ENCODE measurements around the gene STRBP.
A peak's percentile ranks its signal among the peaks of the same experiment; 100 is the strongest.
"Not testable (repeated sequence)": the region's sequence is repeated elsewhere in the genome, so short reads cannot be mapped to it uniquely, and the experiment has no call there.

Gene STRBP

GRCh38 chr9:123268465-123269259 is at the start of gene STRBP:
Gene STRBP, minus strand, starts transcription at chr9:123268586. Its CDS starts 84,452 bp downstream, at chr9:123184134.
- DNase-seq (ENCODE audit: low read depth) = peak; percentile 20

DNA sequence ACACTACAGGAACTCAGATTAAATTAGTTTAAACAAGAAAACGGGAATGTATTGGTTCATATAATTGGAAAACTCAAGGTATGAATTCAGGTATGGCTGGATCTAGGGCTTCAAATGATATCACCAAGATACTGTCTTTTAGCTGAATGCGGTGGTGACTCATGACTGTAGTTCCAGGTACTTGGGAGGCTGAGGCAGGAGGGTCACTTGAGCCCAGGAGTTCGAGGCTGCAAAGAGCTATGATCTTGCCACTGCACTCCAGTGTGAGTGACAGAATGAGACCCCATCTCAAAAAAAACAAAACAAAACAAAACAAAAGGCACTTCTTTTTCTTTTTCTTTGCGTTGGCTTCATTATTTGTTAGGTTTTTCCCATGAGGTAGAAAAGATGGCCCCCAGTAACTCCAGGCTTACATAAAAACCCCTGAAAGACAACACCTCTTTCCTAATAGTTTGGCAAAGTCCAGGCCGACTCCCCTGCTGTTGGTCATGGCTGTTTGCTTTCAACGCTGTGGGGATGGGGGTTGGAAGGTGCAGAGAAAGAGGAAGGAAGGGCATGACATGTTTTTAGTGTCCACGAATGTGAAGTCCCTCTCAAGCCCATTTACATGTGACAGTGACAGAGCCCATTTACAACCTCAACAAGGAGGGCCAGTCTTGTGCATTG is 47.8 kb upstream of the STRBP start:
- no peak for DNase-seq (ENCODE audit: low read depth)

DNA sequence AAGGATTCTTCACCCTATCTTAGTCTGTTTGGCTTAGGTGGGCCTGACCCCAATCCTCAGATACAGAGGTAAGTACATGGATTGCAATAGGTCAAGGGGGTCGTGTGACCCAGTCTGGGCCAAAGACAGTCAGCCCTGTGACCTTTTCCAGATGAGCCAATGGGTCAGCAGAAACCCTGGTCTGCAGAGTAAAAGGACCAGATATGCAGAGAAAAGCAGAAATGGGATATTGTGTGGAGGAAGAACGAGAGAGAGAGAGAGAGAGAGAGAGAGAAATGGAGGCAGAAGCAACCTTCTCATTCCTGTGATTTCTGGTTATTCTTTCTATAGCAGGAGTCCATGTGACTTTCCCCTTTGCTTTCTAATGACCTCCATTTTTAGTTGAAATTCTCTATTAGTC is 47.2 kb upstream of the STRBP start:
- DNase-seq (ENCODE audit: low read depth) = no peak

GRCh38 chr9:123314617-123315016 is 46.2 kb upstream of the STRBP start:
- DNase-seq (ENCODE audit: low read depth) = no peak

- DNase-seq (ENCODE audit: low read depth) = no peak
Observed at GRCh38 chr9:123312306-123312877, 44.0 kb upstream of the STRBP start.

DNA sequence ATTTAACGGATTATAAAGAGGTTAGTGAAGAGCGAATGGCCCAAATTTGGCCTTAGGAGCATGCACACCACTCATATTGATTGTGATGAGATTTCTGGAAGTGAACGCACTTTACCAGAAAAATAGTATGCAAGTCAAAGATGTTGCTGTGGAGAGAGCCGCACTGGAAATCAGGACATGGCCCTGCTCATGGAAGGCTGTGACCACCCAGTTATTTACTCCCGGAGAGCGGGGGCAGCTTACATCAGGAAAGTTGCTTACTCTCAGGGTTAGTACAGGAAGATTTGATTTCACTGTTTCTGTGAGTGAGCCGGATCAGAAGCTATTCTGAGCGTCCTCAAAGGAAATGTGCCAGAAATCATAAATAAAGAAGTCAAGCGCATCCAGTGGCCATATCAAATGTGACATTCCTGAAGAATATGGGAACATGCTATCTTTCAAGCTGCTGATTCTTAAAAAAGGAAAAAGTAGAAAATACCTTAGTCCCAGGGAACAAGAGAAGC is 42.9 kb upstream of the STRBP start:
- DNase-seq (ENCODE audit: low read depth) = no peak

- DNase-seq (ENCODE audit: low read depth) = no peak
Observed at GRCh38 chr9:123310551-123311249, 42.3 kb upstream of the STRBP start.

DNA sequence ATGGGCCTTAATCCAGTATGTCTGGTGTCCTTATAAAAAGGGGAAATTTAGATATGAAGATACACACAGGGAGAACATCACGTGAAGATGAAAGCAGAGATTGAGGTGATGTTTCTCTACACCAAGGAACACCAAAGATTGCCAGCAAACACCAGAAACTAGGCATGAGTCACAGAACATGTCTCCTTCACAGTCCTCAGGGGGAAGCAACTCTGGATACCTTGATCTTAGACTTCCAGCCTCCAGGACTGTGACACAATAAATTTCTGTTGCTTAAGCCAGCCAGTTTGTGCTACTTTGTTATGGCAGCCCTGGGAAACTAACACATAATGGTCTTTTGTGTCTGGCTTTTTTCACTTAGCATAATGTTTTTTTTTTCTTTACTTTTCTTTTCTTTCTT is 41.2 kb upstream of the STRBP start:
- DNase-seq (ENCODE audit: low read depth) = no peak

DNA sequence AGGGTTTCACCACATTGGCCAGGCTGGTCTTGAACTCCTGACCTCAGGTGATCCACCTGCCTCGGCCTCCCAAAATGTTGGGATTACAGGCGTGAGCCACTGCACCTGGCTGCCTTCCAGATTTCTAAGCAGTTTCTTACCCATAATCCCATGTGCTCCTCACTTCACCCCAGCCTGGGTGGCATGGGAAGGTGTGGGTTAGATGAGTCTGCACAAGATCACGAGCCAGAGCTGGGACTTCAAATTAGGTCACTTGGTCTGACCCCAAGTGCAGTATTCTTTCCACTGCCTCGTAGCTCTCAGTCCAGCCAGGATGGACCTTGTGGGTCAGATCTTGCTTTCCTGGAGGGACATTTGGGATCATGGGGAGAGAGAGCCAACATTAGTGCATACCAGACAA is 37.5 kb upstream of the STRBP start:
- DNase-seq (ENCODE audit: low read depth) = no peak

GRCh38 chr9:123304340-123304691 is 35.9 kb upstream of the STRBP start:
- no peak for DNase-seq (ENCODE audit: low read depth)

DNA sequence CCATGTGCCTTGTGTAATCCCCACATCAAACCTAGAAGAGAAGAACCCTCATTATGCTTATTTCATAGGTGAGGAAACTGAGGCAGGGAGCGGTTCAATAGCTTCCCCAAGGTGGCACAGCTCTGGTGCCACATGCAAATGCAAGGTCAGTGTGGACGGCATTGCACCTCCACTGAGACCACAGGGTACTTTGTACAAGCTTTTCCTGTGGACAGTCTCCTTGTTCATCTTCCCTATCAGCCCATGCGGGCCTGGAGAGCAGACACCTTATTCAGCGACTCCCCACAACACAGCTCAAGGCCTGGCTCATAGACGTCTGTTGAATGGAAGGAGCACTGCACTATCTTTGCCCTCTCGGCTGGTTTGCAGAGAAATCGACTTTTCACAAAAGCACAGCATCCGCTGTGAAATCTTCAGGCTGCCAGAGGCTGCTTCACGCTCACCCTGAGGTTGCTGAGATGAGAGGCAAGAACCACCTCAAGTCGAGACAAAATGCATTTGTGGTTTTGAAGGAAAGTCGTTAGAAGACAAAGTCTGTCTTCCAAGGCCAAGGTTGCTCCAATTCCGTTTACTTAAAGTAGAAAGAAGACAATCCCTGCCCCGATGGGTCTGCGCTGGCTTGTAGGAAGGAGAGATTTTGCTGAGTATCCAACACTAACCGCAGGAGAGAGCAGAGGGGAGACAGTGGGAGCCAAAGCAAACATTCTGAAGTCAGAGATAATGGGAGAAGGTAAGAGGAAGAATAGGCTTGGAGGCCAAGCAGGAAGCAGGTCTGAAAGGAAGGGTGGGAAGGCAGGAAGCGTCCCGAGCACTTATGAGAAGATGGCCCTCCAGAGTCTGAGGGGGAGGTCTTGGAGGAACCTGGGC is 34.2 kb upstream of the STRBP start:
- no peak for DNase-seq (ENCODE audit: low read depth)

DNA sequence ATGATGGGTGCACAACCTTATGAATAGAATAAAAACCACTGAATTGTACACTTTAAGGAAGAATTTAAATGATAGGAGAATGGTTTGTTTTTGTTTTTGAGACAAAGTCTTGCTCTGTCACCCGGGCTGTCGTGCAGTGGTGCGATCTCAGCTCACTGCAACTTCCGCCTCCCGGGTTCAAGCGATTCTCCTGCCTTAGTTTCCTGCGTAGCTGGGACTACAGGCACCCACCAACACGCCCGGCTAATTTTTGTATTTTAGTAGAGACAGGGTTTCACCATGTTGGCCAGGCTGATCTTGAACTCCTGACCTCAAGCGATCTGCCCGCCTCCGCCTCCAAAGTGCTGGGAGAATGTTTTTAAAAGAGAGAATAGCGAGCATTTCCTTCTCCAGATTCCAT is 33.5 kb upstream of the STRBP start:
- DNase-seq (ENCODE audit: low read depth) = not testable (repeated sequence)

DNA sequence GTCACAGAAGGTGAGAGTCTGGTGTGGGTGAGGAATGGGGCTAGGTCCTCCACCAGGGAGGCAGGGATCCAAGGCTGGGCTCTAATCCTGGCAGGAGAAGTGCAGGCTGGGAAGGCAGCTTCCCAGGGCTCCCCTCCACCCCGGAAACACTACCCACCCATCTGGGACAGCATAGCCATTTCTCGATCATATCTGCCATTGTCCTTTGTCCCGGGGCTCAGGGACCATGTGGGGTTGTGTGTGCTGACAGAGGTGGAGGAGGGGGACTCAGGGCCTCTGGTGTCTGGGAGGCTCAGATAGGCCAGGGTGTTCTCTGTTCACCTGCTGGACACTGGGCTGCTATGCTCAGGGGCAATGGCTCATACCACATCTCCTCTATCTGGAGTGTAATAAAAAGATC is 32.2 kb upstream of the STRBP start:
- no peak for DNase-seq (ENCODE audit: low read depth)

DNA sequence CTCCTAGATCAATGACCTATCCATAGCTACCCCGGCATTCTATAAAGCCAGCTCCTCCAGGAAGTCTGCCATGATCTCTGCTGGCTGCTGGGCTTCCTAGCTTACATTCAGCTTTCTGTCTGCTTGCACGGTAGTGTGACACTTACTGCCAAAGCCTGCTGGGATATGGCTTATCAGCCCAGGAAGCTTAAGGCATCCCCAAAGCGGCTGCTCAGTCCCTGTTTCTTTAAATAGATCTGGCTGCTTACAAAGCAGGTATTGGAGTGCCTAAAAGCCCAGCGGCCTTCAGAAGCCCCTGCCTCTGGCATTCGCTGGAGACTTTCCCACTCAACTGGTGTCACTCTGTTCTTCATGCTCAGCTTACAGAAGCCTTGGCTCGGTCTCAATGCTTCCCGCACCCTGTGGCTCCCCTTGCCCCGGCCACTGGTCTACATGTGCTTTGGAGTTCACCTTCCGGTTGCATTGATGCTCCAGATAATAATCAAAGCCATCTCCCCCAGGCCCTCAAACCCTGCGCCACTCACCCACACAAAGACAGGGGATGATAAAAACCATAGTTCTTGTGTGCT is 31.3 kb upstream of the STRBP start:
- DNase-seq (ENCODE audit: low read depth) = no peak

GRCh38 chr9:123296174-123296573 is 27.8 kb upstream of the STRBP start:
- no peak for DNase-seq (ENCODE audit: low read depth)

DNA sequence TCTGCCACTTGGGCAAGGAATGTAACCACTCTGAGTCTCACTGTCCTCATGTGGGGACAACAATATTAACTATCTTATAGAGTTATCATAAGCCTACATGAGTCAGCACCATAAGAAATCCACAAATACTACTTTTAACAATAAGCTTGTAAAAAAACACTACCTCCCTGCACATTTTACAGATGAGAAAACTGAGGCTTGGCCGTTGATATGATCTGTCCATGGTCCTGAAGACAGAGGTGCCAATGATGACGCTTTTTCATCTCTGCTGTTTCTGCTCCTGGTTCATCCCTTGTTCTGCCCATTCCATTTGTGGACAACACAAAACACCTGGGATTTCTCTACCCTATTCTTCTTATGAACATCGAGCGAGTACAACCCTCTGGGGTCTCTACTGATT is 23.4 kb upstream of the STRBP start:
- DNase-seq (ENCODE audit: low read depth) = no peak

DNA sequence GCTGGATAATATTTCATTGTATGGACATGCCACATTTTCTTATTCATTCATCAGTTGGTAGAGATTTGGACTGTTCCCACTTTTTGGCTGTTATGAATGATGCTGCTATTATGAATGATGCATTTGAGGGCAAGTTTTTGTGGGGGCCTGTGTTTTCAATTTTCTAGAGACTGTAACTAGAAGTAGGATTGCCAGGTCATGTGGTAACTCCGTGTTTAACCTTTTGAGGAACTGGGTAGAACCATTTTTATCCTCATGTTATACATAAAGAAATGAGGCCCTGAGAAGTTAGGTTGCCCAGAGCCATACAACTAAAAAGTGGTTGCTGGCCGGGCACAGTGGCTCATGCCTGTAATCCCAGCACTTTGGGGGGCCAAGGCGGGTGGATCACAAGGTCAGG is 22.4 kb upstream of the STRBP start:
- no peak for DNase-seq (ENCODE audit: low read depth)

GRCh38 chr9:123287639-123288038 is 19.3 kb upstream of the STRBP start:
- DNase-seq (ENCODE audit: low read depth) = no peak

GRCh38 chr9:123286324-123286723 is 17.9 kb upstream of the STRBP start:
- DNase-seq (ENCODE audit: low read depth) = no peak

GRCh38 chr9:123284656-123285055 is 16.3 kb upstream of the STRBP start:
- no peak for DNase-seq (ENCODE audit: low read depth)

- no peak for DNase-seq (ENCODE audit: low read depth)
Observed at GRCh38 chr9:123283455-123283854, 15.1 kb upstream of the STRBP start.

Data from HS-27A (cell line).